Glutamatergic neuron (in vitro differentiated cells): ENCODE data around the gene TMEM130. TPM values are rescaled to one million over a fixed set of nuclear protein-coding genes. Genes with fewer than 3 reads are reported as not detected.

Source experiments
- DNase-seq: peaks from one replicate; pipeline ENCODE4 v3.0.0; 2022
- H3K27ac Mint-ChIP-seq: one replicate; pipeline ENCODE4 v1.8.0; 2020; ENCODE audit warnings: mild to moderate bottlenecking, mixed read lengths, inconsistent platforms; ENCODE audit not compliant: unreplicated experiment
- H3K27me3 Mint-ChIP-seq: one replicate; pipeline ENCODE4 v1.8.0; 2020; ENCODE audit warnings: mild to moderate bottlenecking, moderate library complexity, mixed read lengths, inconsistent platforms; ENCODE audit not compliant: unreplicated experiment
- H3K36me3 Mint-ChIP-seq: one replicate; pipeline ENCODE4 v1.8.0; 2020; ENCODE audit warnings: mild to moderate bottlenecking, mixed read lengths, inconsistent platforms; ENCODE audit not compliant: unreplicated experiment
- H3K4me1 Mint-ChIP-seq: one replicate; pipeline ENCODE4 v1.8.0; 2020; ENCODE audit warnings: mild to moderate bottlenecking, low read depth, mixed read lengths, inconsistent platforms; ENCODE audit not compliant: unreplicated experiment
- H3K4me3 Mint-ChIP-seq: one replicate; pipeline ENCODE4 v1.8.0; 2020; ENCODE audit warnings: mild to moderate bottlenecking, mixed read lengths, inconsistent platforms; ENCODE audit not compliant: unreplicated experiment
- H3K9me3 Mint-ChIP-seq: one replicate; pipeline ENCODE4 v1.8.0; 2020; ENCODE audit warnings: mild to moderate bottlenecking, moderate library complexity, mixed read lengths, inconsistent platforms; ENCODE audit not compliant: unreplicated experiment
- microRNA-seq: library from miRNA; unstranded; fragments of <30 nt; microRNA quantifications from one replicate; pipeline ENCODE4, GENCODE V29; 2020; ENCODE audit not compliant: unreplicated experiment
- total RNA-seq: library from RNA; stranded (reverse); fragmentation: NEBNext Ultra II Directional; extraction: Animal tissue kit (Norgen Biotek cat#: 25700); gene quantifications from one replicate; pipeline ENCODE4 v1.2.1, GENCODE V29; 2021; ENCODE audit not compliant: unreplicated experiment
- TF ChIP-seq, protein P1 (sequence below): fragments of 200-600 bp; sonication (generic); IDR thresholded peaks from one replicate; pipeline ENCODE4 v1.5.0; 2021; ENCODE audit not compliant: partially characterized antibody, unreplicated experiment

The TMEM130 gene
- total RNA-seq, 1 donor from 2014 or later: 7.8 TPM

DNA sequence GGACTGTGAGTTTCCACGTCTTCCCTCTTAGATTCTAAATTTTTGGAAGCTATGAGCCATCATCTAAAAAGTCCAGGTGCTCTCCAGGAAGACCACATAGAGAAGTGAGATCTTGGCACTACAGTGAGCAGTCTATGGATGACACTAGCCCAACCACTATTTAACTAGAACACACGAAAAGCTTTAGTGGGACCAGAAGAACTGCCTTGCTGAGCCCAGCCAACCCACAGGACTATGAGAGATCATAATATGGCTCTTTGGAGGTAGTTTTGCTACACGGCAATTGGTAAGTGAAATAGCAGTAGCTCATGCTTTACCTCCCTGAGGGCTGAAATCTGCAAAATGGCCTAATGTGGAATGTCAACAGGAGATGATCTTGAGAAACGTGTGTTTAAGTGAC is 68.8 kb downstream of the TMEM130 start:
- Mint-ChIP-seq H3K4me3 (no peak overlapping the region), H3K27me3 (no peaks in the 10 kb centered on the region), H3K36me3 (peaks cover 15% of the 10 kb centered on the region), H3K4me1 (peaks cover 12% of the 10 kb centered on the region), H3K27ac (peak overlapping the region; percentile 73), H3K9me3 (peaks cover 6% of the 10 kb centered on the region)
- TF ChIP-seq, protein P1, sequence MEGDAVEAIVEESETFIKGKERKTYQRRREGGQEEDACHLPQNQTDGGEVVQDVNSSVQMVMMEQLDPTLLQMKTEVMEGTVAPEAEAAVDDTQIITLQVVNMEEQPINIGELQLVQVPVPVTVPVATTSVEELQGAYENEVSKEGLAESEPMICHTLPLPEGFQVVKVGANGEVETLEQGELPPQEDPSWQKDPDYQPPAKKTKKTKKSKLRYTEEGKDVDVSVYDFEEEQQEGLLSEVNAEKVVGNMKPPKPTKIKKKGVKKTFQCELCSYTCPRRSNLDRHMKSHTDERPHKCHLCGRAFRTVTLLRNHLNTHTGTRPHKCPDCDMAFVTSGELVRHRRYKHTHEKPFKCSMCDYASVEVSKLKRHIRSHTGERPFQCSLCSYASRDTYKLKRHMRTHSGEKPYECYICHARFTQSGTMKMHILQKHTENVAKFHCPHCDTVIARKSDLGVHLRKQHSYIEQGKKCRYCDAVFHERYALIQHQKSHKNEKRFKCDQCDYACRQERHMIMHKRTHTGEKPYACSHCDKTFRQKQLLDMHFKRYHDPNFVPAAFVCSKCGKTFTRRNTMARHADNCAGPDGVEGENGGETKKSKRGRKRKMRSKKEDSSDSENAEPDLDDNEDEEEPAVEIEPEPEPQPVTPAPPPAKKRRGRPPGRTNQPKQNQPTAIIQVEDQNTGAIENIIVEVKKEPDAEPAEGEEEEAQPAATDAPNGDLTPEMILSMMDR: no peak
- no peak for DNase-seq

DNA sequence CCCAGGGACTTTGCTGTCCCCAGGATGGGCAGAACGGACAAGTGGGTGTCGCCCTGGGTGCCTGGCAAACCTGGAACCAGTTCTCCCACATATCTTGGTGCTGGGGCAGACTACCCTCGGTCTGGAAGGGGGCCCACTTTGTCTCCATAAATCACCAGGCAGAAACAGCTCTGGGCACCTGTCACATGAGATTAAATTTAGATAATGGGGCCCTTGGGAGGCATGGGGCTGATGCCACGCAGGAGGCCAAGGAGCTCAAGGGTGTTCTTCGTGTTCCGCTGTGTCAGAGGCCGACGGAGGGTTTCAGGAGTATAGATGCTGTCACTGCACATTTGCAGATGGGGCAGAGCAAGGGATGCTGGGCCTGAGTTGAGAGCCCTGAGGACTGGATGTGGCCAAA is 72.7 kb downstream of the TMEM130 start:
- peaks cover 3% of the 10 kb centered on the region for H3K27me3 Mint-ChIP-seq
- peaks cover 15% of the 10 kb centered on the region for H3K36me3 Mint-ChIP-seq
- H3K9me3 Mint-ChIP-seq: peaks cover 5% of the 10 kb centered on the region
- TF ChIP-seq, protein P1: no peak
- H3K4me1 Mint-ChIP-seq: peaks cover 8% of the 10 kb centered on the region
- H3K4me3 Mint-ChIP-seq: no peak overlapping the region
- no peak for DNase-seq
- no peak overlapping the region for H3K27ac Mint-ChIP-seq

Small RNAs within 50 kb of the gene (microRNA-seq; reads per million reads assigned to microRNA genes)
- 6.5 reads per million, percentile 37 among the genes with 10 or more reads in this experiment for gene MIR3609

Other genes with a start within 250 kb of the TMEM130 start
- gene TRRAP, start 8.5 kb upstream of the TMEM130 start, total RNA-seq: 68.7 TPM